Activated naive CD8-positive, alpha-beta T cell treated with anti-CD3 and anti-CD28 coated beads for 36 hours (primary cell): Measurements from ENCODE around the gene GAA. TPM values are rescaled to one million over a fixed set of nuclear protein-coding genes. Genes with fewer than 3 reads are reported as not detected.
A peak's percentile ranks its signal among the peaks of the same experiment; 100 is the strongest.

Source experiments
- DNase-seq: peaks from one replicate; pipeline ENCODE4 v3.0.0; 2021
- H3K27ac Mint-ChIP-seq: one replicate; pipeline ENCODE4 v1.8.0; 2022; ENCODE audit warnings: mild to moderate bottlenecking, moderate library complexity, mixed read lengths
- H3K27me3 Mint-ChIP-seq: one replicate; pipeline ENCODE4 v1.8.0; 2022; ENCODE audit warnings: mild to moderate bottlenecking, mixed read lengths
- H3K36me3 Mint-ChIP-seq: one replicate; pipeline ENCODE4 v1.8.0; 2021; ENCODE audit warnings: mild to moderate bottlenecking, mixed read lengths
- H3K4me1 Mint-ChIP-seq: one replicate; pipeline ENCODE4 v1.8.0; 2021; ENCODE audit warnings: mixed read lengths
- H3K4me3 Mint-ChIP-seq: one replicate; pipeline ENCODE4 v1.8.0; 2022; ENCODE audit warnings: mild to moderate bottlenecking, moderate library complexity, mixed read lengths
- H3K9me3 Mint-ChIP-seq: one replicate; pipeline ENCODE4 v1.8.0; 2022; ENCODE audit warnings: mixed read lengths
- total RNA-seq, 2 experiments: library from RNA; stranded (reverse); gene quantifications; one replicate each; pipeline ENCODE4 v1.2.3, GENCODE V29; 2021

The GAA gene
- total RNA-seq, 2 experiments from 2014 or later: 39.3 to 43.9 TPM

GRCh38 chr17:80130992-80131391 lies 29.6 kb downstream of the GAA start:
- peaks cover 1% of the 10 kb centered on the region for H3K4me1 Mint-ChIP-seq
- no peaks in the 10 kb centered on the region for H3K9me3 Mint-ChIP-seq
- H3K4me3 Mint-ChIP-seq: no peak overlapping the region
- peaks cover 18% of the 10 kb centered on the region for H3K36me3 Mint-ChIP-seq
- no peak for DNase-seq
- no peak overlapping the region for H3K27ac Mint-ChIP-seq
- H3K27me3 Mint-ChIP-seq: peaks cover 7% of the 10 kb centered on the region

- Mint-ChIP-seq H3K27ac (peak overlapping the region; percentile 11), H3K4me3 (no peak overlapping the region), H3K36me3 (peaks cover 29% of the 10 kb centered on the region), H3K27me3 (peaks cover 7% of the 10 kb centered on the region), H3K4me1 (peaks cover 1% of the 10 kb centered on the region), H3K9me3 (no peaks in the 10 kb centered on the region)
- no peak for DNase-seq
Observed at GRCh38 chr17:80132906-80133625, 31.7 kb downstream of the GAA start.

- Mint-ChIP-seq H3K9me3 (no peaks in the 10 kb centered on the region), H3K4me1 (peaks cover 1% of the 10 kb centered on the region), H3K27me3 (peaks cover 6% of the 10 kb centered on the region), H3K4me3 (no peak overlapping the region), H3K27ac (peak overlapping the region; percentile 11), H3K36me3 (peaks cover 31% of the 10 kb centered on the region)
- no peak for DNase-seq
Observed at GRCh38 chr17:80133626-80133970, 32.2 kb downstream of the GAA start.

- no peak overlapping the region for H3K27ac Mint-ChIP-seq
- H3K4me1 Mint-ChIP-seq: peaks cover 6% of the 10 kb centered on the region
- H3K36me3 Mint-ChIP-seq: peaks cover 51% of the 10 kb centered on the region
- H3K4me3 Mint-ChIP-seq: no peak overlapping the region
- H3K9me3 Mint-ChIP-seq: no peaks in the 10 kb centered on the region
- no peaks in the 10 kb centered on the region for H3K27me3 Mint-ChIP-seq
- no peak for DNase-seq
Observed at GRCh38 chr17:80137131-80137530, 35.8 kb downstream of the GAA start.

GRCh38 chr17:80138856-80139426 lies 37.6 kb downstream of the GAA start:
- no peaks in the 10 kb centered on the region for H3K27me3 Mint-ChIP-seq
- H3K36me3 Mint-ChIP-seq: peaks cover 46% of the 10 kb centered on the region
- H3K27ac Mint-ChIP-seq: no peak overlapping the region
- H3K4me3 Mint-ChIP-seq: no peak overlapping the region
- DNase-seq: no peak
- H3K4me1 Mint-ChIP-seq: peaks cover 10% of the 10 kb centered on the region
- no peaks in the 10 kb centered on the region for H3K9me3 Mint-ChIP-seq

- Mint-ChIP-seq H3K9me3 (no peaks in the 10 kb centered on the region), H3K27me3 (no peaks in the 10 kb centered on the region), H3K27ac (no peak overlapping the region), H3K4me1 (peaks cover 28% of the 10 kb centered on the region), H3K4me3 (no peak overlapping the region), H3K36me3 (peaks cover 52% of the 10 kb centered on the region)
- DNase-seq: no peak
Observed at GRCh38 chr17:80141463-80142165, 40.2 kb downstream of the GAA start.

- no peaks in the 10 kb centered on the region for H3K9me3 Mint-ChIP-seq
- H3K36me3 Mint-ChIP-seq: peaks cover 44% of the 10 kb centered on the region
- no peak overlapping the region for H3K4me3 Mint-ChIP-seq
- H3K4me1 Mint-ChIP-seq: peaks cover 28% of the 10 kb centered on the region
- H3K27ac Mint-ChIP-seq: no peak overlapping the region
- H3K27me3 Mint-ChIP-seq: no peaks in the 10 kb centered on the region
- DNase-seq: no peak
Observed at GRCh38 chr17:80142929-80143328, 41.5 kb downstream of the GAA start.

- Mint-ChIP-seq H3K27me3 (no peaks in the 10 kb centered on the region), H3K9me3 (no peaks in the 10 kb centered on the region), H3K27ac (peak overlapping the region; percentile 78), H3K36me3 (peaks cover 27% of the 10 kb centered on the region), H3K4me1 (peaks cover 38% of the 10 kb centered on the region), H3K4me3 (peak overlapping the region; percentile 92)
- DNase-seq: no peak
Observed at GRCh38 chr17:80145076-80146075, 44.0 kb downstream of the GAA start.

GRCh38 chr17:80146121-80147034 lies 45.0 kb downstream of the GAA start:
- peaks cover 38% of the 10 kb centered on the region for H3K4me1 Mint-ChIP-seq
- DNase-seq: peak; percentile 28
- peak overlapping the region; percentile 96 for H3K27ac Mint-ChIP-seq
- H3K4me3 Mint-ChIP-seq: peak overlapping the region; percentile 92
- no peaks in the 10 kb centered on the region for H3K9me3 Mint-ChIP-seq
- peaks cover 26% of the 10 kb centered on the region for H3K36me3 Mint-ChIP-seq
- H3K27me3 Mint-ChIP-seq: no peaks in the 10 kb centered on the region

- no peaks in the 10 kb centered on the region for H3K27me3 Mint-ChIP-seq
- peak within 1 kb of the TSS; percentile 96 for H3K27ac Mint-ChIP-seq
- H3K4me1 Mint-ChIP-seq: peaks cover 39% of the 10 kb centered on the region
- H3K9me3 Mint-ChIP-seq: no peaks in the 10 kb centered on the region
- peaks cover 20% of the 10 kb centered on the region for H3K36me3 Mint-ChIP-seq
- H3K4me3 Mint-ChIP-seq: peak within 1 kb of the TSS; percentile 92
- DNase-seq: peak; percentile 97
Observed at GRCh38 chr17:80147035-80147822, 45.8 kb downstream of the GAA start, which contains the start of gene EIF4A3. TSS of gene EIF4A3 (minus strand) at chr17:80147128. CDS start at chr17:80146961, 167 bp downstream.

- no peaks in the 10 kb centered on the region for H3K27me3 Mint-ChIP-seq
- peaks cover under 1% of the 10 kb centered on the region for H3K36me3 Mint-ChIP-seq
- H3K4me3 Mint-ChIP-seq: no peak overlapping the region
- peaks cover 18% of the 10 kb centered on the region for H3K4me1 Mint-ChIP-seq
- H3K9me3 Mint-ChIP-seq: peaks cover 6% of the 10 kb centered on the region
- no peak for DNase-seq
- H3K27ac Mint-ChIP-seq: no peak overlapping the region
Observed at GRCh38 chr17:80151333-80151732, 50.0 kb downstream of the GAA start.

GRCh38 chr17:80152081-80152702 lies 50.8 kb downstream of the GAA start:
- peak; percentile 22 for DNase-seq
- no peak overlapping the region for H3K4me3 Mint-ChIP-seq

GRCh38 chr17:80153004-80153403 lies 51.6 kb downstream of the GAA start:
- H3K9me3 Mint-ChIP-seq: peaks cover 6% of the 10 kb centered on the region
- no peak for DNase-seq
- H3K4me3 Mint-ChIP-seq: no peak overlapping the region
- H3K36me3 Mint-ChIP-seq: no peaks in the 10 kb centered on the region
- H3K27me3 Mint-ChIP-seq: no peaks in the 10 kb centered on the region
- peaks cover 18% of the 10 kb centered on the region for H3K4me1 Mint-ChIP-seq
- no peak overlapping the region for H3K27ac Mint-ChIP-seq

More at GRCh38 chr17:80152081-80152702, 50.8 kb downstream of the GAA start:
- peaks cover 18% of the 10 kb centered on the region for H3K4me1 Mint-ChIP-seq
- no peaks in the 10 kb centered on the region for H3K27me3 Mint-ChIP-seq
- peak overlapping the region; percentile 9 for H3K27ac Mint-ChIP-seq
- H3K9me3 Mint-ChIP-seq: peaks cover 6% of the 10 kb centered on the region
- no peaks in the 10 kb centered on the region for H3K36me3 Mint-ChIP-seq
